ENCODE data around the gene FOXA1. TPM values are rescaled to one million over a fixed set of nuclear protein-coding genes. Genes with fewer than 3 reads are reported as not detected.

The FOXA1 gene
- total and polyA plus RNA-seq, 2 of the 8 experiments (the other 6 are each of a cell fraction or from before 2014, with no cell fraction given) = 0.08 to 0.20 TPM

- peak; percentile 68 for TF ChIP-seq RNF2 (IDR thresholded peaks at IDR 0.05; ENCODE audit: borderline replicate concordance, low read depth, low read length, missing control alignments, poor library complexity, severe bottlenecking)
- TF ChIP-seq, protein P1, sequence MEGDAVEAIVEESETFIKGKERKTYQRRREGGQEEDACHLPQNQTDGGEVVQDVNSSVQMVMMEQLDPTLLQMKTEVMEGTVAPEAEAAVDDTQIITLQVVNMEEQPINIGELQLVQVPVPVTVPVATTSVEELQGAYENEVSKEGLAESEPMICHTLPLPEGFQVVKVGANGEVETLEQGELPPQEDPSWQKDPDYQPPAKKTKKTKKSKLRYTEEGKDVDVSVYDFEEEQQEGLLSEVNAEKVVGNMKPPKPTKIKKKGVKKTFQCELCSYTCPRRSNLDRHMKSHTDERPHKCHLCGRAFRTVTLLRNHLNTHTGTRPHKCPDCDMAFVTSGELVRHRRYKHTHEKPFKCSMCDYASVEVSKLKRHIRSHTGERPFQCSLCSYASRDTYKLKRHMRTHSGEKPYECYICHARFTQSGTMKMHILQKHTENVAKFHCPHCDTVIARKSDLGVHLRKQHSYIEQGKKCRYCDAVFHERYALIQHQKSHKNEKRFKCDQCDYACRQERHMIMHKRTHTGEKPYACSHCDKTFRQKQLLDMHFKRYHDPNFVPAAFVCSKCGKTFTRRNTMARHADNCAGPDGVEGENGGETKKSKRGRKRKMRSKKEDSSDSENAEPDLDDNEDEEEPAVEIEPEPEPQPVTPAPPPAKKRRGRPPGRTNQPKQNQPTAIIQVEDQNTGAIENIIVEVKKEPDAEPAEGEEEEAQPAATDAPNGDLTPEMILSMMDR (IDR thresholded peaks at IDR 0.05; ENCODE audit: control extremely low read depth in 1 of 3, insufficient read depth in 1 of 3, low read depth in 1 of 3, low read length in 3 of 3) = peak; percentile 53 to 74 (median 72)
- TF ChIP-seq KDM4A (IDR thresholded peaks at IDR 0.05; ENCODE audit: low read depth, low read length, severe bottlenecking) = peak; percentile 46
- TF ChIP-seq CHD1 (IDR thresholded peaks at IDR 0.05; ENCODE audit: low read depth, low read length) = no peak
Measured at GRCh38 chr14:37594238-37594970, 645 bp downstream of the FOXA1 start (continued).
